IMR-90 (cell line): ENCODE data around the gene DEPDC1.

ENCODE experiments used
- CTCF ChIP-seq: conservative IDR thresholded peaks from 2 replicates; pipeline ENCODE4 v1.5.1; 2012; ENCODE audit warnings: mild to moderate bottlenecking, low read depth, low read length, improper control_type of control experiment
- MAFK ChIP-seq: IDR thresholded peaks from 2 replicates; pipeline ENCODE4 v1.6.1; 2012; ENCODE audit warnings: low read depth, low read length, improper control_type of control experiment
- POLR2A ChIP-seq: IDR thresholded peaks from 2 replicates; pipeline ENCODE4 v1.6.1; 2012; ENCODE audit warnings: mild to moderate bottlenecking, low read depth, low read length
- RAD21 ChIP-seq: IDR thresholded peaks from 2 replicates; pipeline ENCODE4 v1.6.1; 2012; ENCODE audit warnings: low read length, improper control_type of control experiment
- USF2 ChIP-seq: fragments of 150-350 bp; IDR thresholded peaks from 2 replicates; pipeline ENCODE4 v1.6.1; 2017; ENCODE audit warnings: mild to moderate bottlenecking, antibody characterized with exemption, low read length, low read depth

- TF ChIP-seq MAFK (no peak), POLR2A (no peak), CTCF (no peak), USF2 (no peak), RAD21 (no peak)
Observed at GRCh38 chr1:68460935-68461334, 35.9 kb downstream of the DEPDC1 start.
